GM12874 (cell line): ENCODE data around the gene LENG8.

ENCODE experiments used
- CTCF ChIP-seq: IDR thresholded peaks from 2 replicates; pipeline ENCODE4 v1.5.1; 2011; ENCODE audit warnings: low read depth, mild to moderate bottlenecking, control low read depth, low read length, moderate library complexity; ENCODE audit not compliant: insufficient read depth

LENG8 gene

GRCh38 chr19:54424660-54425381, 24.2 kb upstream of the LENG8 start:
- no peak for TF ChIP-seq CTCF

- TF ChIP-seq CTCF: no peak
These were observed 23.6 kb upstream of the LENG8 start for GRCh38 chr19:54425382-54425723.

- no peak for TF ChIP-seq CTCF
These were observed 22.6 kb upstream of the LENG8 start for GRCh38 chr19:54426291-54426931.

GRCh38 chr19:54427586-54427985, 21.4 kb upstream of the LENG8 start:
- no peak for TF ChIP-seq CTCF

- no peak for TF ChIP-seq CTCF
These were observed 20.4 kb upstream of the LENG8 start for GRCh38 chr19:54428323-54429175.

GRCh38 chr19:54429176-54429495, 19.9 kb upstream of the LENG8 start:
- no peak for TF ChIP-seq CTCF

- no peak for TF ChIP-seq CTCF
These were observed 19.3 kb upstream of the LENG8 start for GRCh38 chr19:54429545-54430227.
